ENCODE results near the gene AMMECR1. TPM values are rescaled to one million over a fixed set of nuclear protein-coding genes. Genes with fewer than 3 reads are reported as not detected.

AMMECR1 gene
- total and polyA plus RNA-seq, 2 of the 8 experiments (the other 6 are each of a cell fraction or from before 2014, with no cell fraction given): 10.2 to 21.2 TPM

GRCh38 chrX:110310896-110311295 lies 7.0 kb downstream of the AMMECR1 start:
- Histone ChIP-seq H3K4ac (replicated peaks; ENCODE audit: insufficient read length, low read depth, low read length) (no peak overlapping the region), H3K14ac (ENCODE audit: insufficient read length) (no peak overlapping the region), H3K18ac (ENCODE audit: extremely low read depth, low read length) (no peak overlapping the region), H3K4me3 (ENCODE audit: extremely low read depth in 1 of 4, insufficient read depth in 2 of 4, low read depth in 3 of 4, low read length in 4 of 4) (no peak overlapping the region), H3K27ac (ENCODE audit: low read depth, low read length) (no peak overlapping the region), H4K8ac (ENCODE audit: extremely low read depth, insufficient read depth, low read length) (no peak overlapping the region), H4K20me1 (replicated peaks in 1 of 2; ENCODE audit: control insufficient read depth in 1 of 2, insufficient read depth in 2 of 2, low read length in 2 of 2) (peaks cover 0 to 3% of the 10 kb centered on the region in 2 experiments), H3K23ac (ENCODE audit: insufficient read length) (no peak overlapping the region), H3K79me2 (ENCODE audit: control insufficient read depth in 1 of 2, insufficient read depth in 2 of 2, low read length in 2 of 2) (peaks cover 0 to 85% of the 10 kb centered on the region in 2 experiments; a peak in 3 of 4 replicates), H3K4me2 (ENCODE audit: insufficient read depth in 1 of 2, low read depth in 2 of 2, low read length in 2 of 2) (no peak overlapping the region), H3K36me3 (ENCODE audit: control insufficient read depth in 2 of 4, insufficient read depth in 4 of 4, low read length in 3 of 4) (no peaks in the 10 kb centered on the region), H2AFZ (ENCODE audit: low read length) (no peak overlapping the region), H3K4me1 (replicated peaks in 1 of 4; ENCODE audit: control insufficient read depth in 3 of 4, insufficient read depth in 4 of 4, low read length in 3 of 4) (peaks cover 0 to 14% (median 2%) of the 10 kb centered on the region in 4 experiments; a peak in 3 of 7 replicates), H4K5ac (ENCODE audit: insufficient read length, low read depth, low read length) (no peak overlapping the region), H2AK5ac (ENCODE audit: low read depth, low read length) (no peak overlapping the region), H3K27me3 (replicated peaks in 1 of 4; ENCODE audit: control insufficient read depth in 3 of 4, extremely low read depth in 1 of 4, insufficient read depth in 3 of 4, low read length in 3 of 4) (no peaks in the 10 kb centered on the region), H2BK20ac (ENCODE audit: low read length) (no peak overlapping the region), H4K91ac (replicated peaks; ENCODE audit: insufficient read length, low read length) (no peak overlapping the region), H3K79me1 (ENCODE audit: low read depth, low read length) (no peaks in the 10 kb centered on the region), H2BK15ac (ENCODE audit: low read length) (no peak overlapping the region), H2BK12ac (ENCODE audit: low read depth, low read length) (no peak overlapping the region), H3K9me3 (ENCODE audit: insufficient read depth in 2 of 2, low read depth in 1 of 2, low read length in 1 of 2) (no peaks in the 10 kb centered on the region), H2BK5ac (ENCODE audit: low read depth, low read length) (no peak overlapping the region), H3K9ac (replicated peaks in 1 of 4; ENCODE audit: extremely low read depth in 1 of 4, low read depth in 3 of 4, low read length in 3 of 4) (no peak overlapping the region), H3K56ac (replicated peaks; ENCODE audit: insufficient read length, low read depth, low read length) (no peak overlapping the region), H2BK120ac (replicated peaks; ENCODE audit: low read depth, low read length) (no peak overlapping the region), H3K23me2 (ENCODE audit: low read depth, low read length) (no peaks in the 10 kb centered on the region)
- DNase-seq (ENCODE audit: low read depth in 1 of 2, low spot score in 2 of 2) (no peak), FAIRE-seq (no peak)
- 60% methylated on average over 1 of the region's 1 CpG; no CpG with 5 or more reads in 1 of the 2 experiments for WGBS, 2 experiments (ENCODE audit: extremely low coverage in 1 of 2, insufficient coverage in 1 of 2, insufficient read length in 1 of 2, insufficient replicate concordance in 2 of 2, low coverage in 1 of 2, low lambda C conversion rate in 2 of 2, missing lambda C conversion rate in 1 of 2)
- TF ChIP-seq E2F6 (IDR thresholded peaks at IDR 0.05) (no peak), RNF2 (IDR thresholded peaks at IDR 0.05; ENCODE audit: borderline replicate concordance, low read depth, low read length, missing control alignments, poor library complexity, severe bottlenecking) (no peak)
- ChIA-PET CTCF (ENCODE audit: partially characterized antibody) (interaction anchor here (1.1 to 1.2 kb wide), 3 partner anchors 60 to 143 kb away, joined by 3 read pairs; no protein-coding TSS in a partner anchor), POLR2A (ENCODE audit: partially characterized antibody) (interaction anchor here (1.1 kb wide), 1 partner anchor 14 kb away, joined by 3 read pairs; no protein-coding TSS in a partner anchor)
